IMR-90 (cell line): ENCODE data around the gene RHOBTB1. TPM values are rescaled to one million over a fixed set of nuclear protein-coding genes. Genes with fewer than 3 reads are reported as not detected.

Experiments used
- ATAC-seq: fragments of 200-7000 bp; cut with Tn5 transposase; 2 replicates; pipeline ENCODE4 v1.9.1; 2020; ENCODE audit warnings: low read depth, mild to moderate bottlenecking, moderate library complexity
- BruUV-seq: library from RNA; stranded (reverse); fragments of 400-500 nt; replicated peaks from 2 replicates; lab custom pipeline; 2021; lab: Mats Ljungman, UMichigan
- CTCF ChIA-PET: fragments of 300-600 bp; formaldehyde crosslinking; extraction: SDS; loops from one replicate; lab custom pipeline; 2021; ENCODE audit warnings: antibody characterized with exemption; lab: Yijun Ruan, JAX
- POLR2A ChIA-PET: fragments of 300-600 bp; sonication (Branson Sonifier 250); formaldehyde crosslinking; loops from one replicate; lab custom pipeline; 2022; ENCODE audit warnings: antibody characterized with exemption; ENCODE audit not compliant: unreplicated experiment; lab: Charles Lee
- DNase-seq: peaks from one replicate; pipeline ENCODE4 v3.0.0; 2013
- H2AFZ ChIP-seq: replicated peaks from 2 replicates; pipeline ENCODE3; 2013; ENCODE audit warnings: low read length, mild to moderate bottlenecking; ENCODE audit not compliant: poor library complexity
- H2AK5ac ChIP-seq: 2 replicates; pipeline ENCODE4 v1.6.1; 2013; ENCODE audit warnings: low read depth, low read length, inconsistent platforms
- H2AK9ac ChIP-seq: replicated peaks from 2 replicates; pipeline ENCODE3; 2013; ENCODE audit warnings: mild to moderate bottlenecking, low read depth, low read length, moderate library complexity; ENCODE audit not compliant: poor library complexity
- H2BK120ac ChIP-seq: 2 replicates; pipeline ENCODE4 v1.6.1; 2013; ENCODE audit warnings: low read depth, low read length, inconsistent platforms
- H2BK15ac ChIP-seq: 3 replicates; pipeline ENCODE4 v1.6.1; 2013; ENCODE audit warnings: low read depth, low read length, inconsistent platforms
- H2BK20ac ChIP-seq: 2 replicates; pipeline ENCODE4 v1.6.1; 2013; ENCODE audit warnings: low read depth, mild to moderate bottlenecking, inconsistent platforms, low read length, moderate library complexity
- H2BK5ac ChIP-seq: 2 replicates; pipeline ENCODE4 v1.6.1; 2013; ENCODE audit warnings: mild to moderate bottlenecking, low read depth, low read length, inconsistent platforms; ENCODE audit not compliant: poor library complexity, severe bottlenecking
- H3K14ac ChIP-seq: replicated peaks from 2 replicates; pipeline ENCODE4 v1.6.1; 2013; ENCODE audit warnings: low read depth, low read length, inconsistent platforms
- H3K18ac ChIP-seq: 2 replicates; pipeline ENCODE4 v1.6.1; 2013; ENCODE audit warnings: low read depth, low read length, control low read depth
- H3K23ac ChIP-seq: 2 replicates; pipeline ENCODE4 v1.6.1; 2013; ENCODE audit warnings: low read depth, low read length, inconsistent platforms
- H3K27ac ChIP-seq: 2 replicates; pipeline ENCODE4 v1.5.1; 2013; ENCODE audit warnings: mild to moderate bottlenecking, control low read depth, low read length; ENCODE audit not compliant: insufficient read depth
- H3K27me3 ChIP-seq: 2 replicates; pipeline ENCODE4 v1.6.1; 2013; ENCODE audit warnings: low read length; ENCODE audit not compliant: control insufficient read depth, insufficient read depth
- H3K36me3 ChIP-seq: 2 replicates; pipeline ENCODE4 v1.6.1; 2013; ENCODE audit warnings: low read length, mixed read lengths; ENCODE audit not compliant: control insufficient read depth, insufficient read depth
- H3K4ac ChIP-seq: 2 replicates; pipeline ENCODE4 v1.6.1; 2013; ENCODE audit warnings: low read depth, low read length, inconsistent platforms
- H3K4me1 ChIP-seq: 2 replicates; pipeline ENCODE4 v1.6.1; 2013; ENCODE audit warnings: low read length, mixed read lengths; ENCODE audit not compliant: control insufficient read depth, insufficient read depth
- H3K4me2 ChIP-seq: 2 replicates; pipeline ENCODE4 v1.6.1; 2013; ENCODE audit warnings: low read depth, mild to moderate bottlenecking, control low read depth, low read length, moderate library complexity
- H3K4me3 ChIP-seq: 2 replicates; pipeline ENCODE4 v1.5.1; 2013; ENCODE audit warnings: low read depth, mild to moderate bottlenecking, control low read depth, low read length, moderate library complexity; ENCODE audit not compliant: insufficient read depth
- H3K56ac ChIP-seq: 2 replicates; pipeline ENCODE4 v1.6.1; 2013; ENCODE audit warnings: low read length, inconsistent platforms; ENCODE audit not compliant: insufficient read depth; ENCODE audit errors: extremely low read depth
- H3K79me1 ChIP-seq, 2 experiments: 2 replicates each; pipeline ENCODE4 v1.6.1; 2013; ENCODE audit warnings: low read length in 2 of 2, inconsistent platforms in 1 of 2, low read depth in 1 of 2
- H3K9ac ChIP-seq: 2 replicates; pipeline ENCODE4 v1.6.1; 2013; ENCODE audit warnings: low read depth, low read length, control low read depth
- H3K9me1 ChIP-seq: 2 replicates; pipeline ENCODE4 v1.6.1; 2013; ENCODE audit warnings: low read length, inconsistent platforms; ENCODE audit not compliant: insufficient read depth
- H3K9me3 ChIP-seq: 2 replicates; pipeline ENCODE4 v1.6.1; 2013; ENCODE audit warnings: low read length; ENCODE audit not compliant: control insufficient read depth, insufficient read depth
- H4K20me1 ChIP-seq: 2 replicates; pipeline ENCODE4 v1.6.1; 2013; ENCODE audit warnings: low read length, inconsistent platforms; ENCODE audit not compliant: insufficient read depth
- H4K5ac ChIP-seq: 2 replicates; pipeline ENCODE4 v1.6.1; 2013; ENCODE audit warnings: mild to moderate bottlenecking, low read depth, low read length, control low read depth
- H4K8ac ChIP-seq, 2 experiments: 2 replicates each; pipeline ENCODE4 v1.6.1; 2013; ENCODE audit warnings: low read depth in 2 of 2, low read length in 2 of 2, control low read depth in 1 of 2, inconsistent platforms in 1 of 2
- H4K91ac ChIP-seq: 2 replicates; pipeline ENCODE4 v1.6.1; 2013; ENCODE audit warnings: low read depth, low read length, inconsistent platforms; ENCODE audit not compliant: insufficient read depth
- CEBPB ChIP-seq: IDR thresholded peaks from 2 replicates; pipeline ENCODE4 v1.6.1; 2012; ENCODE audit warnings: low read depth, low read length, improper control_type of control experiment
- MAFK ChIP-seq: IDR thresholded peaks from 2 replicates; pipeline ENCODE4 v1.6.1; 2012; ENCODE audit warnings: low read depth, low read length, improper control_type of control experiment
- MXI1 ChIP-seq: IDR thresholded peaks from 2 replicates; pipeline ENCODE4 v1.6.1; 2012; ENCODE audit warnings: low read depth, mild to moderate bottlenecking, low read length, moderate library complexity, borderline replicate concordance
- POLR2A ChIP-seq: IDR thresholded peaks from 2 replicates; pipeline ENCODE4 v1.6.1; 2012; ENCODE audit warnings: mild to moderate bottlenecking, low read depth, low read length
- RAD21 ChIP-seq: IDR thresholded peaks from 2 replicates; pipeline ENCODE4 v1.6.1; 2012; ENCODE audit warnings: low read length, improper control_type of control experiment
- WGBS, 2 experiments: methylation state at CpG; one replicate each; pipeline versions ENCODE4 v1.1.5 to v1.1.7; 2013; ENCODE audit warnings: missing lambda C conversion rate in 2 of 2; ENCODE audit not compliant: insufficient read length in 1 of 2; ENCODE audit errors: extremely low coverage in 2 of 2; 5-methylcytosine and 5-hydroxymethylcytosine counted together
- dilution Hi-C: fragments of 300-500 bp; cut with HindIII; formaldehyde crosslinking; loops from one replicate; pipeline ENCODE4 v1.14.3; 2018; ENCODE audit warnings: low sequenced_read_pairs; ENCODE audit not compliant: unreplicated experiment
- in situ Hi-C: fragments of 300-500 bp; cut with MboI; formaldehyde crosslinking; loops from 3 replicates; pipeline ENCODE4 v1.14.3; 2019; ENCODE audit warnings: low sequenced_read_pairs, inconsistent platforms, mixed read lengths
- intact Hi-C: fragments of 100-400 bp; cut with micrococcal nuclease; formaldehyde crosslinking; loops from 2 replicates; pipeline ENCODE4 v1.10.0; 2022
- polyA plus RNA-seq, 3 experiments: library from polyadenylated mRNA; depleted of rRNA; stranded (reverse); fragments of >200 nt; gene quantifications; 2 replicates each; pipeline ENCODE4 v1.2.3, GENCODE V29; 2012; ENCODE audit warnings: low replicate concordance in 1 of 3
- total RNA-seq: library from RNA; depleted of rRNA; stranded (reverse); fragments of >200 nt; gene quantifications from 2 replicates; pipeline ENCODE4 v1.2.3, GENCODE V29; 2012

RHOBTB1 gene
- total and polyA plus RNA-seq, 2 of the 4 experiments (the other 2 are of a cell fraction) = 8.9 to 15.2 TPM

GRCh38 chr10:60943316-60944057 lies 498 bp downstream of the RHOBTB1 start:
- Histone ChIP-seq H3K56ac (peak overlapping the region; percentile 92; the same call in 1 of the 2 replicates), H3K4me3 (peak overlapping the region; percentile 67), H2BK5ac (peak overlapping the region; percentile 89)

More at GRCh38 chr10:60943316-60944057, 498 bp downstream of the RHOBTB1 start:
- Histone ChIP-seq H2BK120ac (peak overlapping the region; percentile 67), H4K91ac (peak overlapping the region; percentile 85), H3K36me3 (0 out of 2 replicates have a peak, but pooled peaks cover 2% of the 10 kb centered on the region), H3K9me1 (peaks cover 8% of the 10 kb centered on the region; the same call in 1 of the 2 replicates), H2AFZ (peak overlapping the region; percentile 90), H3K4ac (peak overlapping the region; percentile 90), H2AK9ac (peak overlapping the region; percentile 63), H3K18ac (peak overlapping the region; percentile 70), H3K9ac (peak overlapping the region; percentile 91), H2BK15ac (peak overlapping the region; percentile 67; the same call in 2 of the 3 replicates), H3K4me1 (peaks cover 4% of the 10 kb centered on the region), H3K27me3 (no peaks in the 10 kb centered on the region), H2BK20ac (peak overlapping the region; percentile 71), H3K79me1 (peaks cover 4 to 37% of the 10 kb centered on the region in 2 experiments; a peak in 3 of 4 replicates), H3K4me2 (peak overlapping the region; percentile 96), H4K5ac (peak overlapping the region; percentile 53), H4K8ac (peak overlapping the region; percentile 17 to 70; a peak in 3 of 4 replicates), H2AK5ac (peak overlapping the region; percentile 87), H3K14ac (peak overlapping the region; percentile 97), H3K9me3 (no peaks in the 10 kb centered on the region), H3K23ac (peak overlapping the region; percentile 81), H3K27ac (peak overlapping the region; percentile 92), H4K20me1 (no peaks in the 10 kb centered on the region)
- in situ Hi-C loops (loop anchor here (25.0 kb wide), 1 partner anchor 1294 kb away; no protein-coding TSS in a partner anchor), intact Hi-C loops (loop anchor here (2.0 to 5.0 kb wide), 4 partner anchors 19 to 121 kb away; no protein-coding TSS in a partner anchor), dilution Hi-C loops (no loop called here)
- DNase-seq (peak; percentile 40), ATAC-seq (peak; percentile 50)
- no peak for TF ChIP-seq RAD21
- TF ChIP-seq CEBPB = no peak
- TF ChIP-seq MXI1 = no peak
- 0 out of 2 replicates have a peak, but pooled peaks have one; percentile 35 for TF ChIP-seq POLR2A
- no peak for TF ChIP-seq MAFK
- WGBS, 2 experiments = 0% methylated on average over 11 of the region's 44 CpGs; no CpG with 5 or more reads in 1 of the 2 experiments
- BruUV-seq = no TSS peak
- CTCF ChIA-PET = interaction anchor here (0.6 to 0.9 kb wide), 2 partner anchors 11 to 502 kb away, joined by 3 read pairs; no protein-coding TSS in a partner anchor
- POLR2A ChIA-PET = interaction anchor here (0.6 to 1.0 kb wide), 7 partner anchors 16 to 685 kb away, joined by 3 to 5 read pairs (median 3); no protein-coding TSS in a partner anchor
